Adrenal gland (tissue), 12 donors: ENCODE data around the gene ARHGEF40. TPM values are rescaled to one million over a fixed set of nuclear protein-coding genes. Genes with fewer than 3 reads are reported as not detected.

Experiments
- DNase-seq, 7 donors: peaks; one replicate each; pipeline ENCODE4 v3.0.0-alpha.2; 2019 to 2020
- H3K27ac ChIP-seq, 5 donors: fragments of 200-600 bp; sonication (generic) in 4 of 5; 1 replicate in 3 of 5; 2 replicates in 2 of 5; pipeline versions ENCODE4 v1.5.1 to v1.8.0; 2016 to 2020; ENCODE audit warnings: mild to moderate bottlenecking in 1 of 5
- H3K27me3 ChIP-seq: fragments of 200-600 bp; 2 replicates; pipeline ENCODE4 v1.8.0; 2021
- H3K36me3 ChIP-seq, 2 donors: fragments of 200-600 bp; replicated peaks in 1 of 2; 1 replicate in 1 of 2; 2 replicates in 1 of 2; pipeline versions ENCODE4 v1.5.1 to v1.8.0; 2018 to 2022
- H3K4me1 ChIP-seq, 2 donors: fragments of 200-600 bp; replicated peaks in 1 of 2; 1 replicate in 1 of 2; 2 replicates in 1 of 2; pipeline versions ENCODE4 v1.5.1 to v1.8.0; 2018 to 2021
- H3K4me3 ChIP-seq, 4 donors: fragments of 200-600 bp; sonication (generic) in 3 of 4; one replicate each; pipeline ENCODE4 v1.5.1; 2016 to 2018
- H3K9me3 ChIP-seq, 3 donors: fragments of 200-600 bp; sonication (generic) in 1 of 3; replicated peaks in 1 of 3; 1 replicate in 2 of 3; 2 replicates in 1 of 3; pipeline versions ENCODE4 v1.5.1 to v1.8.0; 2016 to 2021
- POLR2A ChIP-seq, 2 donors: fragments of 450-650 bp; IDR thresholded peaks; one replicate each; pipeline ENCODE4 v1.6.1; 2017; ENCODE audit warnings: antibody characterized with exemption in 2 of 2, mild to moderate bottlenecking in 2 of 2, moderate library complexity in 1 of 2
- WGBS, 4 donors: extraction: QIAGEN DNeasy Blood & Tissue Kit in 2 of 4; methylation state at CpG; one replicate each; pipeline versions ENCODE4 v1.1.5 to v1.1.7; 2013 to 2017; 5-methylcytosine and 5-hydroxymethylcytosine counted together
- intact Hi-C, 2 donors: fragments of 100-400 bp; cut with DNase I; formaldehyde crosslinking; loops; one replicate each; pipeline versions ENCODE4 v1.14.1 to v1.15.0; 2022 to 2023
- polyA plus RNA-seq, 3 donors: library from polyadenylated mRNA; stranded (reverse); fragments of 200-250 nt in 2 of 3; fragments of 350-450 nt in 1 of 3; fragmentation: Illumina TruSeq in 1 of 3; extraction: RNeasy Lipid Tissue Mini Kit (QIAGEN cat#74804) in 1 of 3; gene quantifications; one replicate each; pipeline ENCODE4 v1.2.3, GENCODE V29; 2013 to 2014
- total RNA-seq, 9 donors: library from RNA; depleted of rRNA in 4 of 9; stranded (reverse); fragments of >200 nt in 4 of 9; fragments of 120-200 nt in 1 of 9; fragmentation: NEBNext Ultra II Directional in 1 of 9; extraction: Animal tissue kit (Norgen Biotek cat#: 25700) in 1 of 9; gene quantifications; one replicate each; pipeline versions ENCODE4 v1.1.0 to v1.2.4, GENCODE V29; 2013 to 2023
- TF ChIP-seq, protein P1 (sequence below), 6 experiments: fragments of 450-650 bp in 4 of 6; fragments of 200-600 bp in 2 of 6; sonication (generic) in 1 of 6; IDR thresholded peaks; 1 replicate in 5 of 6; 2 replicates in 1 of 6; pipeline versions ENCODE4 v1.5.1 to v1.8.0; 2016 to 2021; ENCODE audit warnings: antibody characterized with exemption in 6 of 6, mild to moderate bottlenecking in 2 of 6, moderate library complexity in 1 of 6
- donor health status: healthy with polysubstance abuse.
- donor health status: Bipolar disorder and iron deficiency.
- donor health status: DM: yes; HTN: yes; CAD: no.
- donor health status: DM: no; HTN: no; CAD: no.
- donor health status: DM: no; HTN: no; CAD: no.
- donor health status: DM: yes; HTN: yes; CAD: no.

The ARHGEF40 gene
- total and polyA plus RNA-seq, 12 donors, result 48.7 to 258 (median 134) TPM

DNA sequence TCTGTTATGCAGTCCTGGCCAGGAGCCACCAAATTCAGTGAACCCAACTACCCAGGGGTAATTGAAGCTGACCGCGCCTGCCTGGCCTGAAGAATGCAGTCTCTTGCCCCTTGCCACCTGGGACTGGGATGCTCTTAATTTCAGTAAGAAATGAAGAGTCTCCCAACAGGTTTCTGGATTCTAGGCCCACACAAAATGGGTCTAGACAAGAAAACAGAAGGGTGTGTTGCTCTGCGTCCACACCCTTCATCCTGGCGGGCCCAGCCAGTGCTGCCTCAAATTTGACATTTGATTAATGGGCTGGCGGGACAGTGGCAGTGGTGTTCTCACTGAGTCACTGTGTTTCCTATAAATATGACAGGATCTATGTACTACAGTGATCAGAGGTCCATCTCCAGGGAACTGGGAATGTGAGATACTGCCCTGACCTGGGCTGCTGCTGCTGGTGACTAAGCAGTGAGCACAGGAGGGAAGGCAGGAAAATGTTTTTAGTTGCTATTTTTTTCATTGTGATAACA, 37.2 kb downstream of the ARHGEF40 start:
- Histone ChIP-seq H3K9me3 (no peaks in the 10 kb centered on the region), H3K4me3 (no peak overlapping the region), H3K36me3 (no peaks in the 10 kb centered on the region), H3K27ac (peak overlapping the region; percentile 77 to 99 (median 97)), H3K27me3 (no peaks in the 10 kb centered on the region), H3K4me1 (peaks cover 29 to 40% of the 10 kb centered on the region in 2 donors)
- peak; percentile 52 to 83 (median 78) for DNase-seq
- peak in 1 of 2 donors; percentile 16 for TF ChIP-seq POLR2A (IDR thresholded peaks at IDR 0.05)
- TF ChIP-seq, protein P1, sequence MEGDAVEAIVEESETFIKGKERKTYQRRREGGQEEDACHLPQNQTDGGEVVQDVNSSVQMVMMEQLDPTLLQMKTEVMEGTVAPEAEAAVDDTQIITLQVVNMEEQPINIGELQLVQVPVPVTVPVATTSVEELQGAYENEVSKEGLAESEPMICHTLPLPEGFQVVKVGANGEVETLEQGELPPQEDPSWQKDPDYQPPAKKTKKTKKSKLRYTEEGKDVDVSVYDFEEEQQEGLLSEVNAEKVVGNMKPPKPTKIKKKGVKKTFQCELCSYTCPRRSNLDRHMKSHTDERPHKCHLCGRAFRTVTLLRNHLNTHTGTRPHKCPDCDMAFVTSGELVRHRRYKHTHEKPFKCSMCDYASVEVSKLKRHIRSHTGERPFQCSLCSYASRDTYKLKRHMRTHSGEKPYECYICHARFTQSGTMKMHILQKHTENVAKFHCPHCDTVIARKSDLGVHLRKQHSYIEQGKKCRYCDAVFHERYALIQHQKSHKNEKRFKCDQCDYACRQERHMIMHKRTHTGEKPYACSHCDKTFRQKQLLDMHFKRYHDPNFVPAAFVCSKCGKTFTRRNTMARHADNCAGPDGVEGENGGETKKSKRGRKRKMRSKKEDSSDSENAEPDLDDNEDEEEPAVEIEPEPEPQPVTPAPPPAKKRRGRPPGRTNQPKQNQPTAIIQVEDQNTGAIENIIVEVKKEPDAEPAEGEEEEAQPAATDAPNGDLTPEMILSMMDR (IDR thresholded peaks at IDR 0.05), result no peak
- intact Hi-C loops, result no loop called here
- 33 to 50% (median 37%) methylated on average over 4 to 5 of the region's 5 CpGs for WGBS, 4 donors

DNA sequence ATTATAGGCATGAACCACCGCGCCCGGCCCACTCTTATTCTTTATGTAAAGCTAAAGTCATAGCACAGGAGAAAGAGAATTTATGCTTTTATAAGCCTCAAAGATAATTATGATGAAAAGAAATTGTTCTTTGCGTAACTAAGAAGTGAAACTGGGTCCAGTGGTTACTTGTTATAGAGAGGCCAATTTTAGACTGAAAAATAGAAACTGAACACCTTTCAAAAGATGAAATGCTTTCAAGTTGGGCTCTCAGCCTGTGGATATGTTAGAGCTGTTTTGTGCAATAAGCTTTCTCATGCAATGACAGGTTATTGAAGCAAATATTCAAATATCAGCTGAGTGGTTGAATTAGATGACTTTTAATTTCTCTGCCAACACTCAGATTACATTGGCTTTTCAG, 38.7 kb downstream of the ARHGEF40 start:
- no peaks in the 10 kb centered on the region for H3K9me3 ChIP-seq
- no peak overlapping the region for H3K4me3 ChIP-seq
- no peaks in the 10 kb centered on the region for H3K36me3 ChIP-seq
- 93 to 98% (median 96%) methylated on average over 4 of the region's 4 CpGs for WGBS, 4 donors
- no peaks in the 10 kb centered on the region for H3K27me3 ChIP-seq
- intact Hi-C loops, result no loop called here
- no peak for TF ChIP-seq POLR2A (IDR thresholded peaks at IDR 0.05)
- TF ChIP-seq, protein P1 (IDR thresholded peaks at IDR 0.05), result no peak
- peaks cover 24 to 31% of the 10 kb centered on the region in 2 donors for H3K4me1 ChIP-seq
- no peak for DNase-seq
- H3K27ac ChIP-seq, result peak overlapping the region in 2 of 5 donors; percentile 35 to 99

DNA sequence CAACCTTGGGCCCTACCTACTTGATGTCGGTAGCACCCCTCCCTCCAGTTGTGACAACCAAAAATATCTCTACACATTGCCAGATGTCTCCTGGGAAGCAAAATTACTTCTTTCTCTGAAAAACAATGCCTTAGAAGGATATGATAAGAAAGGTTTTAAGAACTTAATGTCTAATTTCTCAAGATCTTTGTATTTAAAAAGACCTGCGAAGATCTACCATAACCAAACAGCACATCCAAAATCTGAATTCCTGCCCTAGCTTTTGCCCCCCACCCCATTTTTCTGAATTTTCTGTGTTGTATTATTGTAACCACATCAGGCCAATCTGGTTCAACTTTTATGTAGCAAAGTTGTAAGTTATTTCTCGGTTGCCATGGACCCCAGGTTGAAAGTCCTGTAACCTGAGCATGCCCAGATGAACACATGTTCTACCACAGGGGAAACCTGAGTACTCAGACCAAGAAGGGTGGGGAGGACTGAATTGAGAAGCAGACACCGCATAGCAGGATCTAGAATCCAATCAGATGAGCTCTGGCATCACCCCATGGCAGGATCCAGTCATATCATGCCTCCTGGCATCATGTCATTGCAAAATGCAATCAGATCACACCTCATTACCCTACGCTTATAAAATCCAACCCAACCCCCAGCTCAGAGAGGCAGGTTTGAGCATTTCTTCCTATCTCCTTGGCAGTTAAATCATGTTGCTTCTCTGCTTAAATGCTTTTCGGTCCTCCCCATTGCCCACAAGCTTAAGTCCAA, 39.5 kb downstream of the ARHGEF40 start:
- no peaks in the 10 kb centered on the region for H3K9me3 ChIP-seq
- peaks cover 24 to 29% of the 10 kb centered on the region in 2 donors for H3K4me1 ChIP-seq
- no peak for TF ChIP-seq POLR2A (IDR thresholded peaks at IDR 0.05)
- TF ChIP-seq, protein P1 (IDR thresholded peaks at IDR 0.05), result no peak
- 89 to 92% (median 90%) methylated on average over 6 of the region's 6 CpGs for WGBS, 4 donors
- no peaks in the 10 kb centered on the region for H3K27me3 ChIP-seq
- no peak overlapping the region for H3K27ac ChIP-seq
- no peak overlapping the region for H3K4me3 ChIP-seq
- intact Hi-C loops, result no loop called here
- no peaks in the 10 kb centered on the region for H3K36me3 ChIP-seq
- no peak for DNase-seq

DNA sequence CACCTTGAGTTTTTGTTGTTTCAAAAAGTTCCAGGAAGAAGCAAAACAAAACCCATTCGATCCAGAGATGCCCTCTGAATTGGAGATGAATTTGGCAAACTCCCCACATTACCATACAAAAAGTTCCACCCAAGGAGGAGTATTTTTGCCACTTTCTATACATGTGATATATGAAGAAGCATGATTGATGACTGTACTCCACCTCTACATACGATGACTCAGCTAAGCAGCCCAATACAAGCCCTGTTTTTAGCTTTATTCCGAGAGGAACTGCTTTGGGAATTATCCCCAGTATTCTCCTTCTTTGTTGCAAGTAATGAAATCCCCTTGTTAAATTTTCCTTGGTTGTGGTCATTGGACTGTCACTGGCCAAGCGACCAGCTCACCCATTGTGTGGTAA, 42.2 kb downstream of the ARHGEF40 start:
- no peak for DNase-seq
- Histone ChIP-seq H3K9me3 (no peaks in the 10 kb centered on the region), H3K36me3 (no peaks in the 10 kb centered on the region), H3K4me3 (no peak overlapping the region), H3K27me3 (no peaks in the 10 kb centered on the region), H3K27ac (no peak overlapping the region), H3K4me1 (peaks cover 1 to 3% of the 10 kb centered on the region in 2 donors)
- no peak for TF ChIP-seq POLR2A (IDR thresholded peaks at IDR 0.05)
- TF ChIP-seq, protein P1 (IDR thresholded peaks at IDR 0.05), result no peak
- WGBS, 4 donors, result 70 to 73% (median 71%) methylated on average over 4 of the region's 4 CpGs
- intact Hi-C loops, result no loop called here
